GM06990 (cell line): Measurements from ENCODE around the gene CENPO.

Experiments used
- DNase-seq: peaks from one replicate; pipeline ENCODE4 v3.0.0-alpha.2; 2011; ENCODE audit not compliant: insufficient read length; ENCODE audit errors: extremely low read depth
- H3K27me3 ChIP-seq: replicated peaks from 2 replicates; pipeline ENCODE4 v1.6.0; 2011; ENCODE audit warnings: low read length; ENCODE audit not compliant: control insufficient read depth, insufficient read depth
- H3K36me3 ChIP-seq: 2 replicates; pipeline ENCODE4 v1.5.1; 2011; ENCODE audit warnings: low read length; ENCODE audit not compliant: control insufficient read depth, insufficient read depth
- H3K4me3 ChIP-seq: replicated peaks from 2 replicates; pipeline ENCODE4 v1.5.1; 2011; ENCODE audit warnings: low read depth, mild to moderate bottlenecking, control low read depth, low read length
- TF ChIP-seq, protein P1 (sequence below): IDR thresholded peaks from 2 replicates; pipeline ENCODE4 v1.5.1; 2011; ENCODE audit warnings: low read length, control low read depth, mild to moderate bottlenecking, inconsistent platforms; ENCODE audit not compliant: insufficient read depth, poor library complexity, severe bottlenecking

Gene CENPO

GRCh38 chr2:24816884-24817283 is 23.7 kb downstream of the CENPO start:
- Histone ChIP-seq H3K27me3 (no peaks in the 10 kb centered on the region), H3K4me3 (no peak overlapping the region), H3K36me3 (peaks cover 26% of the 10 kb centered on the region)
- TF ChIP-seq, protein P1, sequence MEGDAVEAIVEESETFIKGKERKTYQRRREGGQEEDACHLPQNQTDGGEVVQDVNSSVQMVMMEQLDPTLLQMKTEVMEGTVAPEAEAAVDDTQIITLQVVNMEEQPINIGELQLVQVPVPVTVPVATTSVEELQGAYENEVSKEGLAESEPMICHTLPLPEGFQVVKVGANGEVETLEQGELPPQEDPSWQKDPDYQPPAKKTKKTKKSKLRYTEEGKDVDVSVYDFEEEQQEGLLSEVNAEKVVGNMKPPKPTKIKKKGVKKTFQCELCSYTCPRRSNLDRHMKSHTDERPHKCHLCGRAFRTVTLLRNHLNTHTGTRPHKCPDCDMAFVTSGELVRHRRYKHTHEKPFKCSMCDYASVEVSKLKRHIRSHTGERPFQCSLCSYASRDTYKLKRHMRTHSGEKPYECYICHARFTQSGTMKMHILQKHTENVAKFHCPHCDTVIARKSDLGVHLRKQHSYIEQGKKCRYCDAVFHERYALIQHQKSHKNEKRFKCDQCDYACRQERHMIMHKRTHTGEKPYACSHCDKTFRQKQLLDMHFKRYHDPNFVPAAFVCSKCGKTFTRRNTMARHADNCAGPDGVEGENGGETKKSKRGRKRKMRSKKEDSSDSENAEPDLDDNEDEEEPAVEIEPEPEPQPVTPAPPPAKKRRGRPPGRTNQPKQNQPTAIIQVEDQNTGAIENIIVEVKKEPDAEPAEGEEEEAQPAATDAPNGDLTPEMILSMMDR, result no peak
- no peak for DNase-seq

DNA sequence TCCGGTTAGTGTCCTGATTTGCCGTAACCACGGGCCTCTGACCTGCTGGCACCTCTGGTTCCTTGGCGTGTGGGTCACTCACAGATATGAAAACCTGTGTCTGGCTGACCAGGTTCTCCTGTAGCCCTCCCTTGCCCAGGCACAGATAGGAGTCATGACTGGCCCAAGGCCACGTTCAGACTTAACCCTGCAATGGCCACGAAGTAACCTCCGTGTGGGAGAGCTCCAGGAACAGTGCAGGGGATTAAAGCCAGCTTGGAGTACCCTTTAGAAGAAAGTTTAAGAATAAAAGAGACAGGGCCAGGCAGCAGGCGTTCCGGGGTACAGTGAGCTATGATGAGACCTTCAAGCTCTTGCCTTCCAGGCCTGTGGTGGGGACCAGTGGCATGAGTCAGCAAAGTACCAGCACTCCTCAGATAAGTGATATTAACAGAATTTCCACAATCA is 25.5 kb downstream of the CENPO start:
- H3K27me3 ChIP-seq, result no peaks in the 10 kb centered on the region
- TF ChIP-seq, protein P1, result no peak
- H3K4me3 ChIP-seq, result no peak overlapping the region
- DNase-seq, result no peak
- peaks cover 28% of the 10 kb centered on the region for H3K36me3 ChIP-seq

- Histone ChIP-seq H3K4me3 (no peak overlapping the region), H3K36me3 (peaks cover 27% of the 10 kb centered on the region), H3K27me3 (no peaks in the 10 kb centered on the region)
- TF ChIP-seq, protein P1, result no peak
- DNase-seq, result no peak
Observed at GRCh38 chr2:24819442-24820174, 26.4 kb downstream of the CENPO start.

- no peak overlapping the region for H3K4me3 ChIP-seq
- no peak for DNase-seq
- H3K27me3 ChIP-seq, result no peaks in the 10 kb centered on the region
- peaks cover 30% of the 10 kb centered on the region for H3K36me3 ChIP-seq
- TF ChIP-seq, protein P1, result no peak
Observed at GRCh38 chr2:24820175-24820513, 26.9 kb downstream of the CENPO start.

- H3K27me3 ChIP-seq, result no peaks in the 10 kb centered on the region
- peaks cover 27% of the 10 kb centered on the region for H3K36me3 ChIP-seq
- no peak overlapping the region for H3K4me3 ChIP-seq
- TF ChIP-seq, protein P1, result no peak
- DNase-seq, result no peak
Observed at GRCh38 chr2:24820598-24821432, 27.6 kb downstream of the CENPO start.
